Epidermal melanocyte (primary cell): Measurements from ENCODE around the gene TRPT1.

Source experiments
- DNase-seq: peaks from one replicate; pipeline ENCODE4 v3.0.0; 2011; ENCODE audit warnings: low spot score; ENCODE audit not compliant: insufficient read length

The TRPT1 gene

DNA sequence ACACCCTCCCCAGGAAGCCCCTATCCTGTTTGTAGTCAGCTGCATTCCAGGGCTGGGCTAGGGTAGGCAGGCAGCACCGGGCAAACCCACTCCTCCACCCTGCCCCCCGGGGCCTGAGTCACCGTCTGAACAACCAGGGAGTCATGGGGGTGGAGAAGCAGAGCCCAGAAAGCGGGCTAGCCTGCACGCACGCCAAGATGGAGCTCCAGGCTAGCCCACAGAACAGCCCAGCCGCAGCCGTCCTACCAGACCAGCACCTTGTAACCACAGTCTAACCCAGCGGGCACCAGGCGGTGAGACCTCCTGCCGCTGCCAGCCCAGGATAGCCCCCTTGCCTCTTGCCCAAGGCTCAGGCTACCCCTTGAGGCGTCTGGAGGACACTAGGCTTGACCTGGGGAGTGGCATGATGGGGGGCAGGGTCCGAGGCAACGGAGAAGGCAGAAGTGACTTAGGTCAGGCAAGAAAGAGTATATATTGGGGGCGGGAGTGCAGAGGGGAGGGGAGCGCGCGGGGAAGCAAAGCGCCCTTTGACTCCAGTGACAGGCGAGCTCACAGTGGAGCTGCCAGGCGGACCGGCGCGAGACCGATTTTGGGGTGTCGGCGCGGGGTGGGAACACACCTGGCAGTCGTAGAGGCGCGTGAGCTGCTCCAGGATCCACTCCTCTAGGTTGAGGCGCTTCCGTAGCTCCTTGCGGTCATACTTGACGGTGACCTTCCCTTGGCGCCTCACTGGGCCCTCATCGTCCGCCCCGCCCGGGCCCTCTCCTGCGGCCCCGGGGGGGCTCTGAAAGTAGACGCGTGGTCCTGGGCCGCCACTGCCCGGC, 20.0 kb upstream of the TRPT1 start:
- DNase-seq, result no peak

- no peak for DNase-seq
Measured at GRCh38 chr11:64245401-64245796, 19.4 kb upstream of the TRPT1 start.

GRCh38 chr11:64244966-64245365, 19.0 kb upstream of the TRPT1 start:
- no peak for DNase-seq

DNA sequence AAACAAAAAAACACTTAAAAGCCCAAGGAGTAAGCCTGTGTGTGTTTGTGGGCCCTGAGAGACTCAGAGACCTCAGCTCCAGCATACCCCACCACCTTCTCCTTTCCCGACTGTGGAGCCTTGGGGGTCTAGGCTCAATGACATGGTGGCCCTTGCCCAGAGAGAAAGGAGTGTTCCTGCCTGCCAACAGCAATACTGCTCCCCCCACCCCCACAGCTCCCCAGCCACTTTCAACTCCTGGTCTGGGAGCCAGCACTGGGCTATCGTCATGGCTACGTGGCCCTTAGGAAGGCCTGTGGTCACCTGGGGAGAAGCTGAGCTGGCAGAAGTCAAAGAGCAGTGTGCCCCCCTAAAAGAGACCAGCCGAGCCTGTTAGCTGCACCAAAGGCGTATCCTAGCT, 18.1 kb upstream of the TRPT1 start:
- DNase-seq, result no peak

DNA sequence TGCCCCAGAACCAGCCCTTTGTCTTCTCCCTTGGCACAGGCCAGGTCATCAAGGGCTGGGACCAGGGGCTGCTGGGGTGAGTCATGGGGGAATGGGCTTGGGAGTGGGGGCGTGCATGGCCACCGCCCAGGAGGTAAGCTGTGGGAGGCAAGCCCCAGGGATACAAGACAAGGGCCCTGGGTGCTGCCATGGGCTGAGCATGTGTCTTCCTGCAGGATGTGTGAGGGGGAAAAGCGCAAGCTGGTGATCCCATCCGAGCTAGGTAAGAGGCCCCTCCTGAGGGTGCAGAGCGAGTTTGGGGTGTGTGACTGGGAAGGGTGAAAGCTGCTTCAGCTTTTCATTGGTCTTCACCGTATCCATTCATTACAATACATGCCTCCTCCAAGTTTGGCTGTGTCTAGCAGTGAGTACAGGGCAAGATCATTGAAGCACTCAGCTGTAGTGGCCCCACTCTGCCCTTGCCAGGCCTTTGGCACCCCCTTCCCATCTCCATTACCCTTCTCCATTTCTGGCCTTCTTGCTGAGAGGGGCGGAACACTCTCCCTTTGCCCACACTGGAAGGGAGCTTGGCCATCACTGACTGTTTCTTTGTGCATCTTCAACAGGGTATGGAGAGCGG, 17.4 kb upstream of the TRPT1 start:
- DNase-seq, result no peak

DNA sequence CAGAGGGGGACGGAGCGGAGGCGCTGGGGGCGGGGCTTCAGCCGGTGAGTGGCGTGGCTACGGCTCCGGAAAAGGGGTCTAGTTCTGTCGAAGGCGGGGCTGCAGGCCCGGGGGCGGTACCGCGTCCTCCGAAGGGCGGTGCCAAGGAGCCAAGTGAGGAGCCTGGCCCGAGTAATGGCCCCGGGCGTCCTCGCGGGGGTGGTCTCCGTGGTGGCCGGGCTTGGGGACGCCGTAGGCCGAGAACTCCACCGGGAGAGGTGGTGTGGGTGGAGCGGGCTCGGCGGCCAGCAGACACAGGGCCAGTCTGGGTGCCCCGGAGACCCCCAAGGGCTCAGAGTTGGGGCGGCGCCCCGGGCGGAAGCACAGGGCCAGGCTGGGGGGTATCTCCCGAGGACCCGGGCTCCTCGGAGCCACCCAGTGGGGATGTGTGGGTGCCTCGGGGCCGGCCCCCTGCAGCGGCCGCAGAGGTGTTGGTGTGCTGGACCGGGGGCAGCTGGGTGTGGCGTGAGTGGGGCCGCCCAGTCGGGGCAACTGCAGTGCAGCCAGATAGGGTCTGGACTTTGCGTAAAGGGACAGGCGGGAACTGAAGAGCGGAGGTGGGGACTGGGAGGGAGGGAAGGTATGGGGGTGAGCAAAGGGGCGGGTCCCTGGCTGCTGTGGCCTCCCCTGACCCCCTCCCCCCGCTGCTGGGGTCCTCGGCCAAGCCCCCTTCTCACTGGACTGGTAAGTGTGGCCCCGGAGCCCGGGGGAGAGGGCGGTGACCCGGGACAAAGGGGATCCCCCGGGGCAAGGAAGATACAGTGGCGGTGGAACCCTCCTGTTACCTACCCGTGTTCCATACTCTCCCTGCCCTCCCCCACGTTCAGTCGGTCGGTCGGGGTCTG, 15.7 kb upstream of the TRPT1 start:
- no peak for DNase-seq

- peak; percentile 94 for DNase-seq
Measured at GRCh38 chr11:64241241-64241490, 15.2 kb upstream of the TRPT1 start.

GRCh38 chr11:64240435-64241240, 14.7 kb upstream of the TRPT1 start, which contains the start of gene FKBP2:
TSS of gene FKBP2 (plus strand) at chr11:64241095. CDS start at chr11:64242388, 1,293 bp downstream.
- DNase-seq, result peak; percentile 97

GRCh38 chr11:64239662-64240434, 13.9 kb upstream of the TRPT1 start:
- DNase-seq, result no peak

GRCh38 chr11:64238999-64239398, 13.0 kb upstream of the TRPT1 start:
- DNase-seq, result no peak

DNA sequence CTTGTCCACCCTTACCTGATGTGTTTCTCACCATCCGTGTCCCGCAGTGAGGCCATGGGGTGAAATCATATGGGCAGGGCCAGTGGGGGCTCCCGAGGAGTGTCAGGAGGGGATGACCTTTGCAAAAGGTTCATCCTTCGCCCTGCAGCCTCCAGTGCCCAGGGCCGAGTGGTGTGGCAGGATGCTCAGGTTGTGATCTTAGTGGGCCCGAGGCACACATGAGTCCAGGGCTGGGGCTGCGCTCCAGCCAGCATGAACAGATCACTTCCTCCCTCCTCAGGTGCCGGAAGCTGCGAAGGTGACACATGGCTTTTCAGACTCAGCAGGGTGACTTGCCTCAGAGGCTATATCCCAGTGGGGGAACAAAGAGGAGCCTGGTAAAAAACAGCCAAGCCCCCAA, 12.1 kb upstream of the TRPT1 start:
- no peak for DNase-seq

DNA sequence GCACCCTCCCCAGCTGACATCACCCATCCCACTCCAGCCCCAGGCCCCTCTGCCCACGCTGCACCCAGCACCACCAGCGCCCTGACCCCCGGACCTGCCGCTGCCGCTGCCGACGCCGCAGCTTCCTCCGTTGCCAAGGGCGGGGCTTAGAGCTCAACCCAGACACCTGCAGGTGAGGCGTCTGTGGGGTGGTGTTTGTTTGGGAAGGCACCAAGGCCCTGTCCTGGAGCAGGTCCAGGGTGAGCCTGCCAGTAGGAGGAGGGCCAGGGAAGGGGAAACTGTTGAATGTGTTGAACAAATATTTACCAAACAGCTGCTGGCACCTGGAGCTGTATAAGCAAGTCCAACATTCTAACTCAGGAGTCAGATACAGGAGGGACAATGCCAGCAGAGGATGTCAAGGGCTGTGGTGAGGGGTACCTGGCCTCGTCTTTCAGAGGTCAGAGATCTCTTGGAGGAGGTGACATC, 11.5 kb upstream of the TRPT1 start:
- no peak for DNase-seq

- DNase-seq, result no peak
Measured at GRCh38 chr11:64235437-64236161, 9.6 kb upstream of the TRPT1 start.

- DNase-seq, result no peak
Measured at GRCh38 chr11:64234647-64235379, 8.8 kb upstream of the TRPT1 start.

DNA sequence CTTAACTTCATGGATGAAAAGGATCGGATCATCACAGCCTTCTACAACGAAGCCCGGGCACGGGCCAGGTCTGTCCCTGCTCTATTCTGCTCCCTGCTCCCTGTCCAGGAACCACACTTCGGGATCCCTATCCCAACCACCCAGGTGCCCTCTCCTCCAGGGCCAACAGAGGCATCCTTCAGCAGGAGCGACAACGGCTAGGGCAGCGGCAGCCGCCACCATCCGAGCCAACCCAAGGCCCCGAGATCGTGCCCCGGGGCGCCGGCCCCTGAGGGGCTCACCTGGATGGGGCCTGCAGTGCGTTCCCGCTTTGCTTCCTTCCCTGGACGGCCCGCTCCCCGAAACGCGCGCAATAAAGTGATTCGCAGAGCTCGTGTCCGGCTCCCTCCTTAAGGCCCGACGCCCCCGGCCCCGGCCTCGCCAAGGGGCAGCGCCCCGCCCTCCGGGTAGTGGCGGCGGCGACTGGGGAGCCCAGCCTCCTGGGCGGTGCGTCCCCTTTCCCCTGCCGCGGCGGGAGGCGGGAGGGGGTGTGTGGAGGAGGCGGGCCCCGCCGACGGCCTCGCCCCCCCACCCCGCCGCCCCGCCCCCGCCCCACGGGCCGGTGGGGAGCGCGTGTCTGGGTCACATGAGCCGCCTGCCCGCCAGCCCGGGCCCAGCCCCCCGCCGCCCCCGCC, 8.1 kb upstream of the TRPT1 start, which contains the start of gene VEGFB:
TSS of gene VEGFB (plus strand) at position 672 of the 674 bp plus-strand sequence. CDS start 250 bp downstream, outside the sequence.
- DNase-seq, result peak; percentile 67

DNA sequence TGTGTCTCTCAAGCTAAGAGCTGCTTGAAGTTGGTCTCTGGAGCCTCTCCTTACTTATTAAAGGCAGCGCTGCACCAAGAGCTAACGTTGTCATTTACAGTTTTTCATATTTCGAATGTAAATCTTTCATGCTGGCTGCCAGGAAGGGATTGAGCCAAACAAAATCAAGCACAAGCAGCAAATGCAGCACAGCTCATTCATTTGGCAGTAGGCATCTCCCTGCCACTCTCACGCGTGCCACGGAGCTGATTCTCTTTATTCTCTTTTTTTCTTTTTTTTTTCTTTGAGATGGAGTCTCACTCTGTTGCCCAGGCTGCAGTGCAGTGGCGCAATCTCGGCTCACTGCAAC, 7.0 kb upstream of the TRPT1 start:
- DNase-seq, result no peak

DNA sequence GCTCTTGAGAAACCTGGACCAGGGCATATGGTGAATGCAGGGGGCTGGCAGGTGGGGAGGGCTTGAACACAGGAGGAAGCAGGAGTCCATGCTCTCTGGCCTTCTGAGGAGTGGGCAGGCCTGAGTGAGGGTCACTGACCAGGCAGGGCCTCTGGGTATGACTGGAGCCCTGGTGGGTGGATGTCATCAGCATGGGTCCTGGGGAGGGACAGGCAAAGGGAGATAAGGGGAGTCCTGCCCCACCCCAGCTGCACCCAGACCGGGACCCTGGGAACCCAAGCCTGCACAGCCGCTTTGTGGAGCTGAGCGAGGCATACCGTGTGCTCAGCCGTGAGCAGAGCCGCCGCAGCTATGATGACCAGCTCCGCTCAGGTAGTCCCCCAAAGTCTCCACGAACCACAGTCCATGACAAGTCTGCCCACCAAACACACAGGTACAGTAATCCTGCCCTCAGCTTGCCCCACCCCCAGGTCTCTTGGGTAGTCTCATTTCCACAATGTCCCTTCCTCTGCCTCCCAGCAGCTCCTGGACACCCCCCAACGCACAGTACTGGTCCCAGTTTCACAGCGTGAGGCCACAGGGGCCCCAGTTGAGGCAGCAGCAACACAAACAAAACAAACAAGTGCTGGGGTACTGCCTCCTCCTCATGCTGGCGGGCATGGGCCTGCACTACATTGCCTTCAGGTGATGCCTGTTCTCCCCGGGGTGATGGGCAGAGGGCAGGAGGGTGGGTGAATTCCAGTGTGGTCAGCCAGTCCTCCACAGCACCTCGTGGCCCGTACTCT, 6.4 kb upstream of the TRPT1 start:
- no peak for DNase-seq

DNA sequence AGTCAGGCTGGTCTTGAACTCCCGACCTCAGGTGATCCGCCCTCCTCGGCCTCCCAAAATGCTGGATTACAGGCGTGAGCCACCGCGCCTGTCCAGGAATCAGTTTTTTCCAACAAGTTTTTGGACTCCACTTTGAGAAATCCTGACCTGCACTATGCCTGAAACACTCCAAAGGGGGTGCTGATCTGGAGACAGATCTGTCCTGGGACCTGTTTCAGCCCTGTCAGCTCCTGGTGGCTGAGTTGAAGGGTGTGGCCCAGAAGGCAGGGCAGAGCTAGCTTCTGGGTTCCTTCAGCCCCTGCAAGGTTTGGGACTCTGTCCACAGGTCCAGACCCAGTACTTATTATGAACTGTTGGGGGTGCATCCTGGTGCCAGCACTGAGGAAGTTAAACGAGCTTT, 5.6 kb upstream of the TRPT1 start:
- DNase-seq, result no peak
